Measurements from ENCODE around the gene CTIF.
A peak's percentile ranks its signal among the peaks of the same experiment; 100 is the strongest.

CTIF gene

DNA sequence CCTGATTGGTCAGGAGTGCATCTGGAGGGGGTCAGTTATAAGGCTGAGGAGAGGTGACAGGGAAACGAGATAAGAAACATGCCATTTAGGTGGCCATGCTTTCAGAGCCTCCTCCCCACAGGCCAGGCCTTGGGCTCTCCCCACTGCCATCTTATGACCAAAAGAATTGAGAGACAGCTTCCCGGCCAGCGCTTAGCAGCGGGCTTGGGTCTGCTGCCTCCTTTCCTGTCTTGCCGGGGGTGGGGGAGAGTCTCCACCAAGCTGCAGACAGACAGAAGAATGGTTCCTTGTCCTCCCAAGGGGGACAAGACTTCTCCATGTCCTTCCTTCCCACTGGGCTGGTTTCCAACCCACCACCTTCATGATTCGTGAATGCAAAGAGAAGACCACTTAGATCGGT lies 240.6 kb downstream of the CTIF start:
- H3K9me3 ChIP-seq: no peaks in the 10 kb centered on the region
- TF ChIP-seq Cebpa-rat (IDR thresholded peaks at IDR 0.05): no peak
- no peaks in the 10 kb centered on the region for H3K27me3 ChIP-seq
- H3K4me3 ChIP-seq: peak overlapping the region; percentile 6; the same call in 1 of the 2 replicates
- H4K20me1 ChIP-seq: no peaks in the 10 kb centered on the region
- H3K27ac ChIP-seq: peak overlapping the region; percentile 89
- peak overlapping the region; percentile 71 for H3K9ac ChIP-seq
- peaks cover 3% of the 10 kb centered on the region; the same call in 1 of the 2 replicates for H3K36me3 ChIP-seq
- H3K4me2 ChIP-seq: peak overlapping the region; percentile 90
- H3K4me1 ChIP-seq: peaks cover 94% of the 10 kb centered on the region

DNA sequence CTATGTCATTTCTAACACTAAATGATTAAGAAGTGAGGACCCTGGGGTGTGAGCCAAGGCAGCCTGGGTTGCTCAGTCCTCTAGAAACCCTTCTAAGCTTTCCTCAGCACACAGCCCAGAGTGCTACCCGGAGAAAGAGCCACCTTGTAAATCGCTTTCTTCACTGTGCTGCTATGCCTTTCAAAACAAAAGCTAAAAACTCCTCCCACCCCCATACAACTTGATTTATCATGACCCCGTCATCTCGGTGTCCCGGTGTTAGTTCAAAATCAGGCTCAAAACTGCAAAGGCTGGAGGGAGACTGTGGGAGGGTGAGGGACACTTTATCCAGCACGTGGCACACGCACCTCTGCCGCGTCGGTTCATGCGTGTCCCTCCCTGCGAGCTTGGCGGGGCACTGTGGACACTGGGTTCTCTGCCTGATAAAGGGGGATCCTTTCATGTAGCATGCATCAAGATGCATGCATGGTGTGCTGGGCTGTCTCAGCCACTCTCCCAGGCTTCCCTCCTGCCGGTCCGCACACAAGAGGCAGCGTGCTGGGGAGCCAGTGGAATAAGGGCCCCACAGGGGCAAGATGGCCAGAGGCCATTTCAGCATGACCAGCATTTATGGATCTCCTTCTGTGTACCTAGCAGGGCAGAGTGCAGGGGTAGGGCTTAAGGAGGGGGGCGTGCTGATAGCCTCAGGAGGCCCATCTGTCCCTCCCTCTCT lies 241.5 kb downstream of the CTIF start:
- Histone ChIP-seq H3K27ac (peak overlapping the region; percentile 89), H3K4me1 (peaks cover 100% of the 10 kb centered on the region), H3K36me3 (no peaks in the 10 kb centered on the region), H3K27me3 (no peaks in the 10 kb centered on the region), H3K9ac (peak overlapping the region; percentile 71), H3K4me3 (peak overlapping the region; percentile 4), H3K4me2 (peak overlapping the region; percentile 90), H4K20me1 (no peaks in the 10 kb centered on the region), H3K9me3 (no peaks in the 10 kb centered on the region)
- no peak for TF ChIP-seq Cebpa-rat (IDR thresholded peaks at IDR 0.05)

DNA sequence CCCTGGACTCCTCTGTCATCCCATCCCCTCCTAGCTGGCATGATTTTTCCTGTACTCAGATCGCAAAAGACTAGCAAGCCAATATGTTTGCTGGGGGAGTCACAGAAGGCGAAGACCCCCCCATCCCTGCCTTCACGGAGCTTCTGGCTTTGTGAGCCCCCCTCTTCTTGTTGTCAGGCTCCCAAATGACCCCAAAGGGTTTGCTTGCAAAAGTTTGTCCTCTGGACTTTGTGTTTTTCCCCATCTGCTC lies 242.0 kb downstream of the CTIF start:
- Histone ChIP-seq H4K20me1 (no peaks in the 10 kb centered on the region), H3K9me3 (no peaks in the 10 kb centered on the region), H3K27me3 (no peaks in the 10 kb centered on the region), H3K36me3 (no peaks in the 10 kb centered on the region), H3K4me1 (peaks cover 100% of the 10 kb centered on the region), H3K4me2 (peak overlapping the region; percentile 90), H3K27ac (peak overlapping the region; percentile 89), H3K9ac (peak overlapping the region; percentile 71), H3K4me3 (peak overlapping the region; percentile 4)
- no peak for TF ChIP-seq Cebpa-rat (IDR thresholded peaks at IDR 0.05)

DNA sequence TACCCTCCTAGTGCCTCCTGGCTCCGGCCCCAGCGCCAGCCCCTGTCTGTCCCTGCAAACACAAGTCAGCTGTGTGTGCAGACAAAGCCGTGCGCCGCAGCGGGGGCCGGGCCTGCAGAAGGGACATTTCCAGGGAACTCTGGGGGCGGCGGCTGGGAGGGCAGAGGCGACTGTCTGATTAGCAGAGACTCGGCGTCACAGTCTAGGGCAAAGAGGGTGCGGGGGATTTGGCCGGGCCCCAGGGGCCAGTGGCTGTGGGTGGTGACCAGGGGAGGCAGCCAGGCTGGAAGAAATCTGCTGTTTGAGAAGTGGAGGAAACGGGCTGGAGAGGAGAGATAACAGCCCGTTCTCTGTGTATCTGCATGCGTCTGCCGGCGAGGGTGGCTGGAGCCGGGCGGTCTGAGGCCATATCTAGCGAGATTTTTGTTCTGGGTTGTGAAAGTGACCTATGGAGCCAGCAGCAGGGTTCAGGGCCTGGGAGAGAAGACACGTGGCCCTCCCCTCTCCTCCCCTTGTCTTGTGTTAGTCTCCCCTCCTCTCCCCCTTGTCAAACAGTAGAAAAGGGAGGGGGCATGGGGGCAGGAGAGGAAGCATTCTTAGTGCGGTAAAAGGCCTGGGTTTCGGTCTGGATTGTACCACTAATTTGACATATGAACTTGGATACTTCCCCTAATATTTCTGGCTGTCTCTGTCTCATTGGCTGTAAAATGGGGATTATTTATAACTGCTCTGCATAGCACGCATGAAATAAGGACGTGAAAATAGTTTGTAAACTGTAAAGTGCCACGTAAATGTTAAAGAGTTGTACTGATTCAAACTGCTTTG lies 242.5 kb downstream of the CTIF start:
- peak overlapping the region; percentile 71 for H3K9ac ChIP-seq
- H3K4me1 ChIP-seq: peaks cover 100% of the 10 kb centered on the region
- peak overlapping the region; percentile 89 for H3K27ac ChIP-seq
- H3K4me3 ChIP-seq: peak overlapping the region; percentile 50
- TF ChIP-seq Cebpa-rat (IDR thresholded peaks at IDR 0.05): no peak
- H3K9me3 ChIP-seq: no peaks in the 10 kb centered on the region
- no peaks in the 10 kb centered on the region for H4K20me1 ChIP-seq
- no peaks in the 10 kb centered on the region for H3K27me3 ChIP-seq
- peak overlapping the region; percentile 90 for H3K4me2 ChIP-seq
- no peaks in the 10 kb centered on the region for H3K36me3 ChIP-seq

DNA sequence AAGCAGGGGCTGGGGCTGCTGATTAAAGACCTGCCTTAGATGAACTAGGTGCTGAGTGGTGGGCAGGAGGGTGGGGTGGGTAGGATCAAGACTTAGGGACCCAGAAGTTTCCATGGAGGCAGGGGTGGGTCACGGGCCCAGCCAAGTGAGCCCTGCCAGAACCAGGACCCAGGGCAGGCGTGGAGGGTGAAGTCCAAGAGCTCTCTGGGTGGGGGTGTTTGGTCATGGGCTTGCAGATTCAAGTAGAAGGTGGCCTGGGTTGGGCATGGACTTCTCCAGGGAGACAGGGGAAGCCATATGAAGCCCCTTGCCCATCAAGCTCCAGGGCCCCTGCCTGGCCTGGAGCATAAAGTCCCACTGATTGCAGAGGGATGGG lies 243.1 kb downstream of the CTIF start:
- Histone ChIP-seq H3K9me3 (no peaks in the 10 kb centered on the region), H4K20me1 (no peaks in the 10 kb centered on the region), H3K27me3 (no peaks in the 10 kb centered on the region), H3K4me2 (peak overlapping the region; percentile 90), H3K4me3 (peak overlapping the region; percentile 50), H3K4me1 (peaks cover 100% of the 10 kb centered on the region), H3K9ac (peak overlapping the region; percentile 71), H3K36me3 (no peaks in the 10 kb centered on the region), H3K27ac (peak overlapping the region; percentile 89)
- TF ChIP-seq Cebpa-rat (IDR thresholded peaks at IDR 0.05): no peak

DNA sequence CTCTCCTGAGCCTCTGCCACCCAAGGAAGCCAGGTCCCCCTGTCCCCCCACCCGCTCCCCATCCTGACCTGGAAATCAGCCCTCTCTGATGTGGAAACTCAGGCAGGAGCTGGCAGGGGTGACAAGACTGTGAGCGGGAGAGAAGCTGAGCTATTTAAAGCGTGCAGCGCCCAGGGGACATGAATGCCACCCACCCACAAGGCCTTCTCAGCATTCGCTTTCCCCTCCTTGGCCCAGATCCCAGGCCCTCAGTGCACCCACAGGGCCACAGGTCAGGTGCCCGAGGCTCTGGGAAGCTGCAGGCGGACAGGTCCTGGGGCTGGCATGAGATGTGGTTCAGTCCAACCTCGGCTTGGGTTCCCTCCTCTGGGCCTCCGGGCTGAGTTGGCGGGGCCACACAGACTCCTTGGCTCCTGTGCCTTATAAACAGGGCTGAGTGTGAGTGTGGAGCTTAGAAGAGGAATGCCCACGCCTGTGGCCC lies 243.6 kb downstream of the CTIF start:
- no peak for TF ChIP-seq Cebpa-rat (IDR thresholded peaks at IDR 0.05)
- peak overlapping the region; percentile 90 for H3K4me2 ChIP-seq
- no peaks in the 10 kb centered on the region for H3K27me3 ChIP-seq
- H3K9me3 ChIP-seq: no peaks in the 10 kb centered on the region
- H4K20me1 ChIP-seq: no peaks in the 10 kb centered on the region
- peak overlapping the region; percentile 50 for H3K4me3 ChIP-seq
- no peaks in the 10 kb centered on the region for H3K36me3 ChIP-seq
- H3K4me1 ChIP-seq: peaks cover 100% of the 10 kb centered on the region
- H3K27ac ChIP-seq: peak overlapping the region; percentile 89
- peak overlapping the region; percentile 71 for H3K9ac ChIP-seq

DNA sequence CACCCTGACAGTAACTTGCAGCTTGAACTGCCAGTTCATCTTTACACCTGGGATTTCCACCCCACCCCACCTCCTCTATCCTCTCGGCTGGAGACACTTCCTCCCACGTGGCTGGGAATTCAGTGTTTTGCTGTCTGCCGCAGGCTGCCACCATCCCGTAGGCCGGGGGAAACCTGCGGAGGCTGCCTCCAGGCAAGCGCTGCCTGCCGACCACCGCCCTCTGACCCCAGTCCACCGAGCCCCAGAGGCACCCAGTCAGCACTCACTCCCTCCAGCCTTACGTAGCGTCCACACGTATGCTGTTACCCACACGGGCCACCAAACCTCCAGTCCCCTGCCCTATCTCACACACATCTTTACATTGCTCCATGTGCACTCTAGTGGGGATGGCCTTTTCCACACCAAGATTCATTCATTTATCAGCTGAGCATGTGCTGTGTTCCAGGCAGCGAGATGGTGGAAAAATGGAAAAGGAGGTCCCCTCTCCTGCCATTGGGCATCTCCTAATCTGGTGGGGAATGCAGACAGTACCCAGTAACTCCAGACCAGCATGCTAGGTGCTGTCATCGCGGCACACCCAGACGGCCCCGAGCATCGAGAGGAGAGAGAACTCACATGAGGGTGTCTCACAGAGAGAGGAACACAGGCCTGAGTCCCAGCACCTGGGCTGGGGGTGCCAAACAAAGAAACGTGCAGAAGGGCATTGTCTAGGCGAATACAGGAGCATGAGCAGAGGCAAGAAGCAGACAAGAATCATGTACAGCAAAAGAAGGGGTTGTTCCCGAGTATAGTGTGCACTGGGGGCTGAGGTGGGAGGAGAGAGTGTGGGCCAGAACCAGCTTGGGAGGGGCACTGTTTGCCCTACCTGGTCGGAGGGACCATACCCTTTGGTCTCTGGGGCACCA lies 245.0 kb downstream of the CTIF start:
- Histone ChIP-seq H3K4me1 (peaks cover 100% of the 10 kb centered on the region), H3K9me3 (no peaks in the 10 kb centered on the region), H3K9ac (peak overlapping the region; percentile 67), H3K36me3 (peaks cover 5% of the 10 kb centered on the region; the same call in 1 of the 2 replicates), H3K27me3 (no peaks in the 10 kb centered on the region), H4K20me1 (no peaks in the 10 kb centered on the region), H3K4me2 (peak overlapping the region; percentile 90), H3K4me3 (peak overlapping the region; percentile 31; the same call in 1 of the 2 replicates), H3K27ac (peak overlapping the region; percentile 89)
- TF ChIP-seq Cebpa-rat (IDR thresholded peaks at IDR 0.05): no peak

DNA sequence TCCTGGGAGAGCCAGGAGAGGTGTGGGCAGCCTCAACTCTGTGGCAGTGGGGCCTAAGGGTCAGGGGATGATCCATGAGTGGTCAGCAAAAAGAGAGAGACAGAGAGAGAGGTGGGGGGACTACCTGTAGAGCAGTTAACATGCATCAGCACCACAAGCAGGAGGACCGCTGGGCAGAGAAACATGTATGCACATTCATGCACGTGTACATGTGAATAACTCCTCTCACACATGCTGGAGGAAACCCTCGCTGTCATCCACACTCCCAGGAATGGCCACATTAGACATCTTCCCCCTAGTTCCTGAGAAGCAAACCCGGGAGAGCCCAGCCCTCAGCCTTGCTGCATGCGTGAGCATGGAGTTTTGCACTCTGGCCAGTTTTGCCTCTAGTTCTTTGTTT lies 245.8 kb downstream of the CTIF start:
- TF ChIP-seq Cebpa-rat (IDR thresholded peaks at IDR 0.05): no peak
- H3K4me3 ChIP-seq: peak overlapping the region; percentile 31; the same call in 1 of the 2 replicates
- peaks cover 6% of the 10 kb centered on the region; the same call in 1 of the 2 replicates for H3K36me3 ChIP-seq
- peak overlapping the region; percentile 89 for H3K27ac ChIP-seq
- H3K27me3 ChIP-seq: no peaks in the 10 kb centered on the region
- peaks cover 96% of the 10 kb centered on the region for H3K4me1 ChIP-seq
- no peaks in the 10 kb centered on the region for H4K20me1 ChIP-seq
- peak overlapping the region; percentile 67 for H3K9ac ChIP-seq
- peak overlapping the region; percentile 90 for H3K4me2 ChIP-seq
- H3K9me3 ChIP-seq: no peaks in the 10 kb centered on the region

DNA sequence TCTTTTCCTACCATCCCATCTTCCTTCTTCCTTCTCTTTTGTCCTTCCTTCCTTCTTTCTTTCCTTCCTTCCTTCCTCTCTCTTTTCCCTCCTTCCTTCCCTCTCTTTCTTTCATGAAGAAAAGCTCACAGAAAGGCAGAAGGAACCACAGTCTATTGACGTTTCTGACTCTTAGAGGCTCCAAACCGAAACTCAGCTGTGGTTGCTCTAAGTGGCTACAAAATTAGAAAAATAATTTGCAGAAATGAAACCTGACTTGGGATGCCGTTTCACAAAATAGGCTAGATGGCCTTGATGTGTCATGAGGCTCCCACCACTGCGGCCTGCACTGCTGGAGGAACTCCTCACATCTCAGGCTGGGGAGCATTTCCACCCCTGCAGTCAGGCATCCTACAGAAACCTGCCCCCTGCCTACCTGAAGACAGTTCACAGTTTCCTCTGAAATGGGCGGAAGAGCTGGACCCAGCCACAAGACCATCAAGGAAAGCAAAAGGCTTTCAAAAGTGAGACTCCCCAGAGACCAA lies 246.3 kb downstream of the CTIF start:
- Histone ChIP-seq H3K27ac (peak overlapping the region; percentile 89), H4K20me1 (no peaks in the 10 kb centered on the region), H3K36me3 (peaks cover 11% of the 10 kb centered on the region; the same call in 1 of the 2 replicates), H3K4me1 (peaks cover 91% of the 10 kb centered on the region), H3K4me3 (peak overlapping the region; percentile 20; the same call in 1 of the 2 replicates), H3K27me3 (no peaks in the 10 kb centered on the region), H3K9ac (peak overlapping the region; percentile 67), H3K9me3 (no peaks in the 10 kb centered on the region), H3K4me2 (peak overlapping the region; percentile 90)
- no peak for TF ChIP-seq Cebpa-rat (IDR thresholded peaks at IDR 0.05)
